Kasumi-1 (cell line): Measurements from ENCODE around the gene SHF.

Experiments used
- DNase-seq, 2 experiments: peaks; one replicate each; lab custom pipeline; 2025; lab: John Stamatoyannopoulos, UW

Gene SHF

GRCh38 chr15:45169608-45170480 lies 17.9 kb downstream of the SHF start:
- DNase-seq, result no peak

DNA sequence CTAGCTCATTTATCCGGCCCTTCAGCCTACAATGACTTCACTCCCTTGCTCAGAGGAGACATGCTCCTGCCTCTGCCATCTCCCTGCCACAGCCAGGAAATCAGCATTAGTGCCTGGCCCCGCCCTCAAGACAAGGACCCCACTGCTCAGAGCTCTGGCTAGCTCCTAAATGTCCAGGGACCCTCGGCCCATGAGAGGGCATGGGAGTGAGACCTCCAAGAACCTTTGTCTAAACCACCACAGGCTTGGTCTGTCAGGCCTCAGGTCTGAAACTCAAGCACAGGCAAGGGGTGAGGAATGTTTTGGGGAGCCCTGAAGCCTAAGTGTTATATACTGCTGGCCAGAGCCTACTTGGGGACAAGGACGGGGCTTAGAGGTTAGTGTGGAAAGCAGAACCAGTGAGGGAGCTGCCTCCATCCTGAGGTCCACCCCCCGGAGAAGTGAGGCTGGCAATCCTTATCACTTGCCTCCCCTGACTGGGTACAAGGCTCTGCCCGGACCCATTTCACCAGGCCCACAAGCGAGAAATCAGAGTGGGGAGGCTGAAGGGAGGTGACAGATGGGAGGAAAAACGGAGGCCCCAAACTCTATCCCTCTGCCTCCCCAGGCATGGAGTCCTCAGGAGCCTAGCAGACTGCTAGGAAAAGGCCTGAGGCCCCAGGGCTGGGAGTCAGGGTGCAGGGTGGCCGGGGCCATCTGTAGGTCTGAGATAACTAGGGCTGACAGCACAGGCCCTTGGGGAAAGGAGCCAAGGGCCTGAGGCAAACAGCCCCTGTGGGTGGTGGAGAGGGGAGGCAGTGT lies 18.8 kb downstream of the SHF start:
- DNase-seq, result no peak

DNA sequence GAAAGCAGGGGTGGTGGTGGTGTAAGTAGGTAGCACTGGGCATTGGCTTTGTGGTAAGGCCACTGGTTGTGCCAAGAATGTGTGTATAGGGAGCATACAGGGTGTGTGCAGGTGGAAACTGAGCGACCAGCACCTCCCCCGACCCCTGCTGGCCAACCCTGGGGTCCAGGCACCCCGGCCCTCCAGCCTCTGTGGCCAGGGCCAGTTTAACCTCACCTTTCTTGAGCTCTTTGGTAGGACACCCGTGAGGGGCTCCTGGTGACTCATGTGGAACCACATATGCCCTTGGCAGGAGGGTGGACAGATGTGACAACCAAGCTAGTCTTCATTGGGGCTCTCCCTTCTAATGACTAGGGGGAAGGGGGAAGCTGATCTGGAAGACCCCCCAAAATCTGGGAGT lies 19.5 kb downstream of the SHF start:
- DNase-seq, result no peak

GRCh38 chr15:45167631-45168205 lies 20.0 kb downstream of the SHF start:
- DNase-seq, result no peak

DNA sequence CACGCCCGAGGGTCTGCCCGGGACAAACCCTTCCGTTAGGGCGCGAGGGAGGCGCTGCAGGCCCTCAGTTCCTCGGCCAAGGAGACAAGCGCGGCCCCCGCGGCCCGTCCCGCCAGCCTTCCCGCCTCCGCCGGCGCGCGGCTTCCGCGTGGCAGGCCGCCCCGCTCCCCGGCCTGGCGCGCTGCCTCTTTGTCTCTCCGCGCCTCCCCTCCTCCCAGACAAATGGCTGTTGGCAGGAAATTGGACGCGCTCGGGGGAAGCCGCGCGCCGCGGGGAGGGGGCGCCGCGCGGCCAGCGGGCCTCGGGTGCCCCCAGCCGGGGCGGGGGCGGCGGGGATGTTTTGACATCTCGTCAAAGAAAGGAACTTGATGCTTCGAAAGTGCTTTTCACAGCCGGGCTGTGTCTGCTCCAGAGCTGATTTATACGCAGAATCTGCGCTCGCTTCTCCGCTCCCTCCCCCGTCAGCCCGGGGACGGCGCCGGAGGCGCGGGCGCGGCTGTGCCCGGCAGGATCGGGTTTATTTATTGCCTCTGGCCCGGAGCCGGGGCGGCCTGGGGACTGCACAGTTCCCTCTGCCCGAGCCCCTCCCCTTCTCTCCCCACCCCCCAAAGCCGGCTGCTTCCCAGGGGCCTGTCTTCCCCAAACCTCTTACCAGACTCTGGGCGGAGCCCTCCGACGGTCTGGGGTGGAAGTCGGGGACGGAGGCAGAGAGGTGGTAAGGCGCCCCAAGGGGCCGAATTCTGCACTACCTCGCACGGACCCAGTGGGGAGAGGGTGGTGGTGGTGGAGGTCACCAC lies 20.7 kb downstream of the SHF start:
- DNase-seq, result peak; percentile 56 to 81

GRCh38 chr15:45165536-45165935 lies 22.2 kb downstream of the SHF start:
- DNase-seq, result no peak

GRCh38 chr15:45164914-45165313 lies 22.9 kb downstream of the SHF start:
- no peak for DNase-seq

- no peak for DNase-seq
These were observed 24.3 kb downstream of the SHF start for GRCh38 chr15:45163508-45163856.

DNA sequence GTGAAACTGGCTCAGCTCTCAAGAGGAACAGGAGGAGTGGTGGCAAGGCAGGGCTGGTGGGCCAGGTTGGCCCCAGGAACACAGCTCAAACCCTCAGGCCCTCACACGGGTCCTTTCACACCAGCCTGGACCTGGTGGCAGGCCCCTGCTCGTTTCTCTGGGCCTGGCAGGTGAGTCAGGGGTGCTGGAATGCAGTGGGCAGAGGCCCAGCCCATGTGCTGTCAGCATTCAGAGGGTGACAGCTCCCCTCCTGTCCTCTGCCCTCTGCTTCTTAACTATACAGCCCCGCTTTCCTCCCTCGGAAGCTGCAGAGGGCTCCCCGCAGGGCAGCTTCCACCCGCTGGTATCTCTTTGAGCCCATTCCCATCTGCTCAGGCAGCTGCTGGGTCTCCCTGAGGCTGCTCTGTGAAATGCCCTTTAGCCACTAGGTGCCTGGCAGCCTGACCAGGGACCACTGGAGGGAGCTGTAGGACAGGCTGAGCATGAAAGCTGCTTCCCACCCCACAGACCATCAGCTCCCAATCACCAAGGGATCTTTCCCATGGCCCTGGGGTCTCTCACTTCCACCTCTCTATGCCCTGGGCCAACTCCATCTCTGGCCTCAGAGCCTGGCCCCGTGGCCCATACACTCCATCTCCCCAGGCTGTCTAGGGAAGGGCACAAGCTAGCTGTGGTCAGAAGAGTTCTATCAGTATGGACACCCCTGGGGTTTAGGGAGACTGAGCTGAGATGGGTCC lies 24.8 kb downstream of the SHF start:
- peak; percentile 40 to 54 for DNase-seq

GRCh38 chr15:45161666-45162065 lies 26.1 kb downstream of the SHF start:
- DNase-seq, result no peak

- DNase-seq, result no peak
These were observed 29.8 kb downstream of the SHF start for GRCh38 chr15:45157974-45158373.

DNA sequence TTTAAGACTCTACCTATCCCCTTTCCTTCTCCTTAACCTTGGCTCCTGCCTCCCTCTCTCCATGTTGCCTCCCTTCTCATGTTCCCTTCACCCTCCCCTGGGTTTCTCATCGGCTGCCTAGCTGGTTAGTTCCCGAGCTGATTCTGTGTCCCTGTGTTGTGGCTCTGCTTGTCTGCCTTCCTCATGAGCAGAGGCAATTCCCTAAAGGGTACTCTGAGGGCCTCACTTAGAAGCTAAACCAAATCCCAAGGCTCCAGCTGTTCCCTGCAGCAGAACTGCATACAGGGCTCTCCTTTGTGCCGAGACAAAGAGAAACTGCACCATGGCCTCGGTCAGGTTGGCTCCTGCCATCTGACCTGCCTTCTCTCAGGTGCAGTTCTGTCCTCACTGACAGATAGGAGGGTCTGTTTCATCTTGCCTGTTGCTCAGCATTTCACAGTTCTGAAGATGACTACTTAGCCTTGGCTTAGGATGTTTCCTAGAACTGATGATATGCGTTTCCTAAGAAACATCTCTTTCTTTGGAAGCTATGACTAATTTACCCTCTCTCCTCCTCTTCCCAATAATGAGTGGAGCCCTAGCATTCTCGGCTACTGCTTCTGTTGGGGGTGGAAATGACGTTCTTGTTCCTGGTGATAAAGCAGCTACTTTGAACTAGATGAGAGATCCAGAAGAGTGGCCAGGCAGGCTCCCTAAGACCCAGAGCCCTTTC lies 30.9 kb downstream of the SHF start:
- DNase-seq, result no peak

- DNase-seq, result no peak
These were observed 32.0 kb downstream of the SHF start for GRCh38 chr15:45155739-45156138.

DNA sequence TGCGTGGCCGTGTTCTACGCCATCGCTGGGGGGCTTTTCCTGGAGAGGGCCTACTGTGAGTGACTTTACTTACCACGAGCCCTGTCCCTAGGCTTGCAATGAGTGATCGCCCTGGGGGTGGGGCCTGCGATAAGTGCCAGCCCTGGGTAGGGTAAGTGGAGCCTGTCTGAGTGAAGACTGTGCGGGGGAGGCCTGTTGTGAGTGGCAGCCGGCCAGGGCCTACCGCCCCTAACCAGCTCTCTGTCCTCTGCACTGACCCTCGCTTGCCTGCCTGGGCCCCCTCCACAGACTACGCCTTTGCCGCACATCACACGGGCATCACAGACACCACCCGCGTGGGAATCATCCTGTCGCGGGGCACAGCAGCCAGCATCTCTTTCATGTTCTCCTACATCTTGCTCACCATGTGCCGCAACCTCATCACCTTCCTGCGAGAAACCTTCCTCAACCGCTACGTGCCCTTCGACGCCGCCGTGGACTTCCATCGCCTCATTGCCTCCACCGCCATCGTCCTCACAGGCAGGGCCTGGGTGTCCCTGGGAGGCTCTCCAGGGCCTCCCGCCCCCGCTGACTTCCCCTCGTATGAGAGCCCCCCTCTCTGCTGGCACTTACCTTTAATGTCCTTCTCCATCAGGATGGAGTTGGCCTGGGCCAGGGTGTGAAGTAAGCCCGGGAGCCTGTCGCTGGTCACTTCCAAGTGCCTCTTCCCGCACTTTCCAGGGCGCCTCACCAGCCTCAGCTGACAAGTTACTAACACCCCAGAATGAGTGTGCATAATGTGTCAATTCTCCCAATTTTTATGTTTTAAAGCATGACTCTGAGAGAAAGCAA lies 35.6 kb downstream of the SHF start:
- DNase-seq, result no peak

- no peak for DNase-seq
These were observed 36.8 kb downstream of the SHF start for GRCh38 chr15:45150997-45151396.

GRCh38 chr15:45150481-45150880 lies 37.3 kb downstream of the SHF start:
- no peak for DNase-seq

DNA sequence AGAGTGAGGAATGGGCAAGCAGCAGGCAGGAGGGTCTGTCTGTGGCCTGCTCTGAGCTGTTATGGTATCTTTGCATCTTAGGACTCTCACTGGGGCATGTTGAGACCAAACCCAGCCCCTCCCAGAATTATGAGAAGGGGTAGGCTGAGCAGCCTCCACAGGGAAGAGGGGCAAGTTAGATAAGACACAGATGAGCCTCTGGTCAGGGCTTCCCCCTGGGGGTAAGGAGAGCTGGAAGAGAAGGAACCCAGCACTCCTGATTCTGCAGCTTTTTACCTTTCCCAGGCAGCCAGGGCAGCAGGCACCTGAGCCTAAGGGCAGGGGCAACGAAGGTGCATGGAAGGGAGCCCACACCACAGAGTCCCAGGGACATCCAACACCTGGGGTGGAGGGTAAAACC lies 38.7 kb downstream of the SHF start:
- no peak for DNase-seq

DNA sequence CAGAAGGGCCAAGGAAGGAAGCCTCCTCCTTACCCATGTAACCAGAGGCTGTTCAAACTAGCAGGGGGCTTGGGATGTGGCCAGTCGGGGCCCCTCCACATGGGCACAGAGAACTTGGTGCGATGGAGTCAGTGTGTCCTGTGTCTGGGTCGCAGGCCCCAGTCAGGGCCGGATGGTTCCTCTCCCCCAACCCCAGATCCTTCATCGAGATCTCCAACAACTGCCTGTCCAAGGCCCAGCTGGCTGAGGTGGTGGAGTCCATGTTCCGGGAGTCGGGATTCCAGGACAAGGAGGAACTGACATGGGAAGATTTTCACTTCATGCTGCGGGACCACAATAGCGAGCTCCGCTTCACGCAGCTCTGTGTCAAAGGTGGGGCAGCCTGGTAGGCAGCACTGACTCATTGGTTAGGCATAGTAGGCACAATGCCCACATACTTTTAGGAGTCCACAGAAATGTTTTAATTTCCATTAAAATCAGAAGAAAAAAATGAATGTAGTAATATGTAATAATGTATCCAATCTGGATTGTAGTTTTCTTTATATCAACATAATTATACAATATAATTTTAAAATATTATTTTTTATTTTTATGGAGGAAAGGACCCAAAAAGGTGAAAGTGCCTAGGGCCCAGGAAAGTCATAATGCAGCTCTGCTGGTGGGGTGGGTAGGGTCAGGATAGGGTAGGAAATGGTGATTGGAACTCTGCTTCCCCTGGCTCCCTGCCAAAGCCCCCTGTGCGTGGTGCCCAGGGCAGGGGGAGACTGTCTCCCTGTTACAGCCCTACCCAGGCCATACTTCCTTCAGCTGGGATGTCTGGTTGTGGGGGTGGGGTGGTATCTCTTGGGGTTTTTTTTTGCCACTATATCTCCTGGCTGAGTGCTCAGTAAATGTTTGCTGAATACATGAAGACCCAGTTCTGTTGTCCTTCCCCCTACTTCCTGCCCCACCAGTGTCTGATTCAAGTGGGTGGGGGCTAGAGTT lies 39.4 kb downstream of the SHF start:
- no peak for DNase-seq

DNA sequence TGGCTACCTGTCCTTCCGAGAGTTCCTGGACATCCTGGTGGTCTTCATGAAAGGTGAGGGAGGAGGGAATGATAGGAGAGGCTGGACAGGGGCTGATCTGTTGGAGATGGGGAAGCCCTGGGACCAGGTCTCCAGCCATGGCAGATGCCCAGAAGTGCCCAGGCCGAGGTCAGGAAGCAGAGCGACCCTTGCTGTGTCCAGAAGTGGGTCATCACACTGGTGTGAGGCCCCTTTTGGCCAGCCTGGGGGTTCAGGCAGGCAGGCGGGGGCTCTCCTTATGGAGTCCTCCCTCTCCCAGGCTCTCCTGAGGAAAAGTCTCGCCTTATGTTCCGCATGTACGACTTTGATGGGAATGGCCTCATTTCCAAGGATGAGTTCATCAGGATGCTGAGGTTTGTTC lies 40.2 kb downstream of the SHF start:
- no peak for DNase-seq
